ENCODE results near the gene LRRC2.

DNA sequence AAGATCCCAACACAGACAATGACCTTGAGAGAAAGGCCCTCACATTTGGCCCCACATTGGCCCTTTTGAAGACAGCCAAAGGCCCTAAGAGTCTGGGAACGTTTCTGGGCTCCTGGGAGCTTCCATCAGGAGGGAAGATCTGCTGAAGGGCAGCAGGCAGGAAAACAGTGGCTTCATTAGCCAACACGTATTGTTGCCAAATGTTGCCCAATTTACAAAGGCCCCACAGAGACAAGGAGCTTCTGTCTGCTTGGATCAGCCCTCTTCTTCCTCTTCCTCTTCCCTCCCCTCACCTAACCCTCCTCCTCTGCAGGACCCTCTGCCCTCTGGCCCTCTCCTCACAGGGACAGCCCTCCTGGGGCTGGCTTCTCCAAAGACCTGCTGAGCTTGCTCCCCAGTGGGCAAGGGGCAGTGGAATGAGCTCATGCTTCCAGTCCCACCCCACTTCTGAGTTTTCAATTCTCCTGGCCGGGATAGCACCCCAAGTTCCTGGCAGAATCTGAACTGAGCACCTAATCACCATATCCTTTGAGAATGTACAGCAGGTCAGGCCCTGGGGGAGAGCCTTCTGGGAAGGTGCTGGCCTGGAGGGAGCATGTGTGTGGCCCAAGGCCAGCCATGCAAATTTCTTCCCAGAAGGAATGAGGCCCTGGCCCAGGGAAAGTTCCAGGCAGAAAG, 96.3 kb downstream of the LRRC2 start:
- TF ChIP-seq, protein P1, sequence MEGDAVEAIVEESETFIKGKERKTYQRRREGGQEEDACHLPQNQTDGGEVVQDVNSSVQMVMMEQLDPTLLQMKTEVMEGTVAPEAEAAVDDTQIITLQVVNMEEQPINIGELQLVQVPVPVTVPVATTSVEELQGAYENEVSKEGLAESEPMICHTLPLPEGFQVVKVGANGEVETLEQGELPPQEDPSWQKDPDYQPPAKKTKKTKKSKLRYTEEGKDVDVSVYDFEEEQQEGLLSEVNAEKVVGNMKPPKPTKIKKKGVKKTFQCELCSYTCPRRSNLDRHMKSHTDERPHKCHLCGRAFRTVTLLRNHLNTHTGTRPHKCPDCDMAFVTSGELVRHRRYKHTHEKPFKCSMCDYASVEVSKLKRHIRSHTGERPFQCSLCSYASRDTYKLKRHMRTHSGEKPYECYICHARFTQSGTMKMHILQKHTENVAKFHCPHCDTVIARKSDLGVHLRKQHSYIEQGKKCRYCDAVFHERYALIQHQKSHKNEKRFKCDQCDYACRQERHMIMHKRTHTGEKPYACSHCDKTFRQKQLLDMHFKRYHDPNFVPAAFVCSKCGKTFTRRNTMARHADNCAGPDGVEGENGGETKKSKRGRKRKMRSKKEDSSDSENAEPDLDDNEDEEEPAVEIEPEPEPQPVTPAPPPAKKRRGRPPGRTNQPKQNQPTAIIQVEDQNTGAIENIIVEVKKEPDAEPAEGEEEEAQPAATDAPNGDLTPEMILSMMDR (IDR thresholded peaks at IDR 0.05), result no peak
- no peak for TF ChIP-seq POLR2A (IDR thresholded peaks at IDR 0.05)

Data from adrenal gland (tissue), 5 donors.